ENCODE measurements around the gene WFDC1. TPM values are rescaled to one million over a fixed set of nuclear protein-coding genes. Genes with fewer than 3 reads are reported as not detected.
"Not testable (repeated sequence)": the region's sequence is repeated elsewhere in the genome, so short reads cannot be mapped to it uniquely, and the experiment has no call there.

The WFDC1 gene
- total and polyA plus RNA-seq, 5 donors = 0.34 to 1.6 (median 1.1) TPM

DNA sequence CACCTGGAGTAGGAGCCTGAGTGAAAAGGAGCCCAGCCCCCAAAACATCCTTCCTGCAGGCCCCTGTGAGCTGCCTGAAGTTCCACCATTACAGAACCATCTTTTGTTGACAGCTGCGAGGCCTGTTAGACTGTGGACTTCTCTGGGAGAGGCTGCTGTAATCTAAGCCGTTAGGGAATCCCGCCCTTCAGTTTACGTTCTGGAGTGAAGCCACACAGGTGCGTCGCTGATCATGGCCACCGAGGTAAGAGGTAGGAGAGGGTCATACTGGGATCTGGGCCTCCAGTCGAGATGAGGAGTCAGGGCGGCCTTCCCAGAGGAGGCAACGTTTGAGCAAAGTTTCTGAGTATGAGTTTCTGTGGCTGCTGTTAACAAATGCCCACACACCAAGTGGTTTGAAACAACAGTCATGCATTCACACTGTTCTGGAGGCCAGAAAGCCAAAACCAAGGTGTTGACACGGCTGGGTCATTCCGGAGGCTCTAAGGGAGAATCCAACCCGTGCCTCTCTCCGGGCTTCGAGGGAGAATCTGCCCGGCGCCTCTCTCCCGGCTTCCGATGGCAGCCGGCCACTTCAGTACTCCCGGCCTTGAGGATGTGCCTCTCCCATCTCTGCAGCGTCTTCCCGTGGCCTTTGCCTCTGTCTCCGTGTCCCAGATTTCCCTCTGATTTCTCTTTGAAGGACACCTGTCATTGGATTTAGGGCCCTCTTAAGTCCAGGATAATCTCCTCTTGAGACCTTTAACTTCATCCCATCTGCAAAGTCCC lies 47.0 kb downstream of the WFDC1 start:
- 85% methylated on average over 24 of the region's 24 CpGs for WGBS
- no peak for DNase-seq
- no peaks in the 10 kb centered on the region for H3K27me3 ChIP-seq (ENCODE audit: control insufficient read depth, insufficient read depth)
- no peak overlapping the region for H3K4me3 ChIP-seq (ENCODE audit: low read length)
- intact Hi-C loops (cut with DNase I) = no loop called here
- H3K9me3 ChIP-seq (ENCODE audit: control insufficient read depth, low read length) = no peaks in the 10 kb centered on the region
- no peaks in the 10 kb centered on the region for H3K4me1 ChIP-seq (ENCODE audit: control insufficient read depth, insufficient read depth, low read length)
- no peak for ATAC-seq
- no peak overlapping the region for H3K27ac ChIP-seq (ENCODE audit: low read length)

DNA sequence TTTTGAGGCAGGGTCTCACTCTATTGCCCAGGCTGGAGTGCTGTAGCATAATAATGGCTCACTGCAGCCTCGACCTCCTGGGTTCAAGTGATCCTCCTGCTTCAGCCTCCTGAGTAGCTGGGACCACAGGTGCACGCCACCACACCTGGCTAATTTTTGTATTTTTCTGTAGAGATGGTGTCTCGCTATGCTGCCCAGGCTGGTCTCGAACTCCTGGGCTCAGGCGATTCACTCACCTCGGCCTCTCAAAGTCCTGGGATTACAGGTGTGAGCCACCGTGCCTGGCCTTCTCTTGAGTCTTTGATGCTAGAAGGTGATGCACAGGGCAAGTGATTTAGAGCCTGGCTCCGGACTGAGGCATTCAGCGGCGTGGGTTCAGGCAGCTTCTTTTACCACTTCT lies 49.1 kb downstream of the WFDC1 start:
- ATAC-seq; intact Hi-C loops (cut with DNase I); H3K4me1 ChIP-seq (ENCODE audit: control insufficient read depth, insufficient read depth, low read length); H3K27ac ChIP-seq (ENCODE audit: low read length); H3K9me3 ChIP-seq (ENCODE audit: control insufficient read depth, low read length); H3K4me3 ChIP-seq (ENCODE audit: low read length); DNase-seq; H3K27me3 ChIP-seq (ENCODE audit: control insufficient read depth, insufficient read depth): not testable (repeated sequence)
- WGBS = 91% methylated on average over 10 of the region's 10 CpGs

DNA sequence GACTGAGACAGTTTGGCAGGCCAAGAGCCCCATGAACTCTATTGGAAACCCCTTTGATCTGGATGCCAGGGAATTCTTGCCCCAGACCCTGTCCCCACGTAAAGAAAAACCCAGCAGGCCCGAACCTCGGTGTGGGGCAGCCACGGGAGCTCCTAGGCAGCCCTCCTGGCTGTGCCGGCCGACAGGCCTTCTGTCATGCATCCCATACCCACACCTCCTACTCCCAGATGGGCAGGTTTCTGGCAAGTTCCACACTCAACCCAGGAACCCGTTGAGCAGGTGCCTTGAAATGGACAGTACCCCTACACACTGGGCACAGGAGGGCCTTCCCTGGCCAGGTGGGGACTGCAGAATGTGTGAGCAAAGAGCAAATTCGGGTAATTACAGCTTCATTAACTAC lies 50.1 kb downstream of the WFDC1 start:
- Histone ChIP-seq H3K4me3 (ENCODE audit: low read length) (no peak overlapping the region), H3K27me3 (ENCODE audit: control insufficient read depth, insufficient read depth) (no peaks in the 10 kb centered on the region), H3K27ac (ENCODE audit: low read length) (no peak overlapping the region), H3K9me3 (ENCODE audit: control insufficient read depth, low read length) (no peaks in the 10 kb centered on the region), H3K4me1 (ENCODE audit: control insufficient read depth, insufficient read depth, low read length) (no peaks in the 10 kb centered on the region)
- no peak for ATAC-seq
- 84% methylated on average over 8 of the region's 8 CpGs for WGBS
- DNase-seq = no peak
- intact Hi-C loops (cut with DNase I) = no loop called here

DNA sequence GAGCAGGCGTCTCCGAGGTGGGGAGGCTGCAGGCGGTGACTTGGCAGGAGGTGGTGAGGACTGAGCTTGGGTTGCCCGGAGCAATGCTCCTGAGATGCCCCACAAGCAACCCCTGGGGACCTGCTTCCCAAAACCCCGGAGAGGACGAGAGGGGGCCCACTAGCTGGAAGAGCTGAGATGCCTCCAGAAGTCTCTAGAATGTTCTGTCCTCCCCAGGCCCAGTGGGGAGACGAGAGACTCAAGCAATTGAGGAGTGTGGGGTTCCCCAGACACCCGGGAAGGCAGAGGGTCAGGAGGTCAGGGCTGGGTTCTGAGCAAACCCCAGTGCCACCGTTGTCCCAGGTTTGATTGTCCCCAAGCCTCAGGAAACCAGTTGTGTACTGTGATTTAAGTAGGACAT lies 52.5 kb downstream of the WFDC1 start:
- intact Hi-C loops (cut with DNase I) = no loop called here
- ATAC-seq (no peak), DNase-seq (no peak)
- H3K27me3 ChIP-seq (ENCODE audit: control insufficient read depth, insufficient read depth) = no peaks in the 10 kb centered on the region
- H3K9me3 ChIP-seq (ENCODE audit: control insufficient read depth, low read length) = no peaks in the 10 kb centered on the region
- no peak overlapping the region for H3K27ac ChIP-seq (ENCODE audit: low read length)
- no peak overlapping the region for H3K4me3 ChIP-seq (ENCODE audit: low read length)
- no peaks in the 10 kb centered on the region for H3K4me1 ChIP-seq (ENCODE audit: control insufficient read depth, insufficient read depth, low read length)
- 79% methylated on average over 9 of the region's 9 CpGs for WGBS

DNA sequence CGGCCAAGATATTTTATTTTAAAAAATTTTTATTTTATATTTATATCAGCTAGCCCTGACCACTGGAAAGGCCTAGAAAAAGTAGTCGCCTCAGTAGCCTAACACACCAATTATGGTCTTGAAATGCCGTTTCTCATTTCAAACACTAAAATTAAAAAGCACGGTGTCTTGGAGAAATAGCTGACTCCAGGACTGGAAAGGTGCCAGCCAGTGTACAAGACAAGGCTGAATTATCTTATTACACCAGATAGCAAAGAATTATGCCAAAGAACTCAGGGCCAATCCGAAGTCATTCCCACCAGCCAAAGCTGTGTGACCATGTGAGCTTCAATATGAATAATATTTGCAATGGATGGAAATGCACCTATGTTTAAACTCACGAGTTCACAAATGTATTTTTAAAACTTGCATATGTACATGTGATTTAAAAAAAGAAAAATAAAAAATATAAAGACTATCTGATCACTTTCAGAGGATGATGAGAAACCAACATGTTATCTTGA lies 53.8 kb downstream of the WFDC1 start:
- Histone ChIP-seq H3K4me3 (ENCODE audit: low read length) (no peak overlapping the region), H3K27me3 (ENCODE audit: control insufficient read depth, insufficient read depth) (no peaks in the 10 kb centered on the region)

DNA sequence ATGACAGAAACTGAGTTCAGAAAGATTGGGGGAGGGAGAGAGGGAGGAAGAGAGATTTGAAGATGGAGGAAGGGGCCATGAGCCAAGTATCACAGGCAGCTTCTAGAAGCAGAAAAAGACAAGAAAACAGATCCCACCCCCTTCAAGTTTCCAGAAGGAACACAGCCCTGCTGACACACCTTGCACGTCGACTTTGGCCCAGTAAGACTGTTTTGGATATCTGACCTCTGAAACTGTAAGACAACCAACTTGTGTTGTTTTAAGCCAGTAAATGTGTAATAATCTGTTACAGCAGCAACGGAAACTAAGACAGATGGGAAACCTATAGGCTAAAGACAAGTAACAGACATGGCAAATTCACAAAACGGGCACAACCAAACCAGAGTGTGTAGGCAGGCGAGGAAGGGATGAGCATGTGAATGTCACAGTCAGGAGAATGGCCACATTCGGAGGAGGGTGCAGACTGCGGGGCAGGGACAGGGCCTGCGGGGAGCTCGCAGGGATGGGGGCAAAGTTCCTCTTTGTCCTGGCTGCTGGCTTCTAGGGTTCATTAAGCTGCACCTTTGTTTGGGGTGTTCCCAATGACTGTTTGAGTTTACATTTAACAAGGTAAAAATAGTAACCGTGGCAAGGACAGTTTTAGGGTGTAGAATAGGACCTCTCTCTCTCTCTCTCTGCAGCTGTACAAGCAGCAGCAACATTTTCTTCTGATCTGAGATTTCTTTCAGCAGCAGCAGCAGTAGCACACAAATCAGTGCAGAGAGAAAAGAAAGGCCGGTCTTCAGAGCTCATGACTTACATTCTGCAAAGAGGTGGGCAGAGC lies 55.4 kb downstream of the WFDC1 start:
- intact Hi-C loops (cut with DNase I) = no loop called here
- Histone ChIP-seq H3K9me3 (ENCODE audit: control insufficient read depth, low read length) (no peaks in the 10 kb centered on the region), H3K4me3 (ENCODE audit: low read length) (no peak overlapping the region), H3K27ac (ENCODE audit: low read length) (no peak overlapping the region), H3K27me3 (ENCODE audit: control insufficient read depth, insufficient read depth) (no peaks in the 10 kb centered on the region), H3K4me1 (ENCODE audit: control insufficient read depth, insufficient read depth, low read length) (no peaks in the 10 kb centered on the region)
- ATAC-seq (no peak), DNase-seq (no peak)
- WGBS = 91% methylated on average over 11 of the region's 11 CpGs

More for the DNA sequence above, 53.8 kb downstream of the WFDC1 start:
- 61% methylated on average over 6 of the region's 6 CpGs for WGBS
- ATAC-seq (no peak), DNase-seq (no peak)
- Histone ChIP-seq H3K9me3 (ENCODE audit: control insufficient read depth, low read length) (no peaks in the 10 kb centered on the region), H3K4me1 (ENCODE audit: control insufficient read depth, insufficient read depth, low read length) (no peaks in the 10 kb centered on the region), H3K27ac (ENCODE audit: low read length) (no peak overlapping the region)
- intact Hi-C loops (cut with DNase I) = no loop called here

DNA sequence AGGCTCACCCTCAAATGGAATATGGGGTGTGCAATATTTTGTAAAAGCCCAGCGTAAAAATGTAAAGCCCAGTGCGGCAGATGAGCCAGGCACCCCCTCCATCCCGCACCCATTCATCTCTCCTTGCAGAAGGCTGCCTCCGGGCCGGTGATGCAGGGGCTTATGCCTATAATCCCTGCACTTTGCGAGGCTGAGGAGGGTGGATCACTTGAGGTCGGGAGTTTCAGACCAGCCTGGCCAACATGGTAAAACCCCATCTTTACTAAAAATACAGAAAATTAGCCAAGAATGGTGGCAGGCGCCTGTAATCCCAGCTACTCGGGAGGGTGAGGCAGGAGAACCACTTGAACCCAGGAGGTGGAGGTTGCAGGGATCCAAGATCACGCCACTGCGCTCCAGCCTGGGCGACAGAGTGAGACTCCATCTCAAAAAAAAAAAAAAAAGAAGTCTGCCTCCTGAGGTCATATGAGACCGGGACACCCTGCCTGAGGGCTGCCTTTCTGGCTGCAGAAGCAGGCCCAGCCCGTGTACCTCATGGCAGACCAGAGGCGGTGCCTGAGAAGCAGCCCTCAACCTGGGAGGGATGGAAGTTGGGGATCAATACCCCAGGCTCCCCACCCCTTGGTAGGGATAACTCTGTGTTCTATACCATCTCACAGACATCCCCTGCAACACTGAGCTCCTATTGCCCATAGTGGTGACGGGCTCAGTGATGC lies 56.2 kb downstream of the WFDC1 start:
- WGBS = 80% methylated on average over 16 of the region's 16 CpGs
- H3K4me3 ChIP-seq (ENCODE audit: low read length) = no peak overlapping the region
- DNase-seq (no peak), ATAC-seq (no peak)
- no peak overlapping the region for H3K27ac ChIP-seq (ENCODE audit: low read length)
- no peaks in the 10 kb centered on the region for H3K27me3 ChIP-seq (ENCODE audit: control insufficient read depth, insufficient read depth)
- intact Hi-C loops (cut with DNase I) = no loop called here
- H3K4me1 ChIP-seq (ENCODE audit: control insufficient read depth, insufficient read depth, low read length) = no peaks in the 10 kb centered on the region
- no peaks in the 10 kb centered on the region for H3K9me3 ChIP-seq (ENCODE audit: control insufficient read depth, low read length)

DNA sequence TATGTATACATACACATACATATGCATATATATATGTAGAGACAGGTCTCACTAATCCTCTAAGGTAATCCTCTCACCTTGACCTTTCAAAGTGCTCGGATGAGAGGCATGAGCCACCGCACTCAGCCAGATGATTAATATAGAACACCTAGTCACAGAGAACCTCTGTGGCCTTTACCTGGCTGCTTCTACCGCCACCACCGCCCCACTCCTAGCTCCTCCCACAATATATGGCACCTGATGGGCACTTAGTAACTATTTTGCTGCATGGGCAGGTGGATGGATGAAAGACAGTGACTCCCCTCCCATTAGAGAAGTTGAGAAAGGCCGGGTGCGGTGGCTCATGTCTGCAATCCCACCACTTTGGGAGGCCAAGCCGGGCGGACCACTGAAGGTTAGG lies 57.0 kb downstream of the WFDC1 start:
- DNase-seq = no peak
- Histone ChIP-seq H3K4me1 (ENCODE audit: control insufficient read depth, insufficient read depth, low read length) (no peaks in the 10 kb centered on the region), H3K9me3 (ENCODE audit: control insufficient read depth, low read length) (no peaks in the 10 kb centered on the region), H3K4me3 (ENCODE audit: low read length) (no peak overlapping the region), H3K27ac (ENCODE audit: low read length) (no peak overlapping the region), H3K27me3 (ENCODE audit: control insufficient read depth, insufficient read depth) (no peaks in the 10 kb centered on the region)
- no peak for ATAC-seq
- 93% methylated on average over 8 of the region's 8 CpGs for WGBS
- intact Hi-C loops (cut with DNase I) = no loop called here

DNA sequence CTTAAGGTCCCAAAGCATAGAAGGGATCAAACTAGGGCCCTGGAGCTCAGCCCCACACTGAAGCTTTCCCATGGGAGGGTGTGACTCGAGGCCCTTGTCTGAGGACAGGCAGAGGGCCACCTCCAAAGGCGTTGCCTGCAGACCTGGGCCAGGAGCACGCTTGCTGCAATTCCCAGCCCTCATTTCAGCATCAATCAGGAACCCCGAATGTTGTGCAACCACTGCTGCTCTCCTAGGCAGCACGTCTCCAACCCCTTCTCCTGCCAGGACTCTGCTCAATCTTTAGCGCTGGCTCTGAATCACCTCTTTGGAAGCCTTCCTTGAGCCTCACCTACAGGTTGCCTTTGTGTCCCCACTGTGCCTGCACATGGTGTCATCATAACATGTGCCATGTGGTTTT lies 59.6 kb downstream of the WFDC1 start:
- no peaks in the 10 kb centered on the region for H3K27me3 ChIP-seq (ENCODE audit: control insufficient read depth, insufficient read depth)
- ATAC-seq (no peak), DNase-seq (no peak)
- 82% methylated on average over 6 of the region's 6 CpGs for WGBS
- intact Hi-C loops (cut with DNase I) = no loop called here
- no peak overlapping the region for H3K27ac ChIP-seq (ENCODE audit: low read length)
- no peaks in the 10 kb centered on the region for H3K4me1 ChIP-seq (ENCODE audit: control insufficient read depth, insufficient read depth, low read length)
- no peaks in the 10 kb centered on the region for H3K9me3 ChIP-seq (ENCODE audit: control insufficient read depth, low read length)
- H3K4me3 ChIP-seq (ENCODE audit: low read length) = no peak overlapping the region

DNA sequence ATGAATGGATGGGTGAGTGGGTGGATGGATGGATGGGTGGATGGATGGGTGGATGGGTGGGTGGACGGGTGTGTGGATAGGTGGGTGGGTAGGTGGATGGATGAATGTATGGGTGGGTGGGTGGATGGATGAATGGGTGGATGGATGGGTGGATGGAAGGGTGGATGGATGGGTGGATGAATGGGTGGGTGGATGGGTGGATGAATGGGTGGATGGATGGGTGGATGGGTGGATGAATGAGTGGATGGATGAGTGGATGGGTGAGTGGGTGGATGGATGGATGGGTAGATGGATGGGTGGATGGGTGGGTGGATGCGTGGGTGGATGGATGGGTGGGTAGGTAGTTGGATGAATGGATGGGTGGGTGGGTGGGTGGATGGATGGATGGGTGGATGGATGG lies 60.5 kb downstream of the WFDC1 start:
- Histone ChIP-seq H3K4me3 (ENCODE audit: low read length) (no peak overlapping the region), H3K9me3 (ENCODE audit: control insufficient read depth, low read length) (no peaks in the 10 kb centered on the region), H3K4me1 (ENCODE audit: control insufficient read depth, insufficient read depth, low read length) (no peaks in the 10 kb centered on the region), H3K27ac (ENCODE audit: low read length) (no peak overlapping the region), H3K27me3 (ENCODE audit: control insufficient read depth, insufficient read depth) (no peaks in the 10 kb centered on the region)
- DNase-seq = no peak
- ATAC-seq = no peak
- WGBS = 87% methylated on average over 2 of the region's 2 CpGs
- intact Hi-C loops (cut with DNase I) = no loop called here

DNA sequence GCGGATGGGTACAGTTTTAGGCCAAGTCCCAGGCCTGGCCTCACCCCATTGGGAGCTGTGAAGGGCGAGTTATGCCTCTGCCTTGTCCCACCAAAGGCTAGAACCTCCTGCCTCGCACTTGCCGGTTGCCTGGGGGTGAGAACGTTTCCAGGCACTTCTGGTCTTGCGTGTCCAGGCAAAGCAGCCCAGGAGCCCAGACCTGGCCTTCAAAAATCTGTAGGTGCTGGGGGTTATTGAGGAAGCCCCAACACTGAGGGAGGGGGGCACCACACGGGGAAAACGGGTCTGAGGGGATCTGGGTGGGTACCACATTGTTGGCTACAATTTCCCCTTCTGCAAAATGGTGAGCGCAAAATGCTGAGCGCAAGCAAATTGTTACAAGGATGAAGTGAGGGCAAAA lies 61.5 kb downstream of the WFDC1 start:
- DNase-seq (no peak), ATAC-seq (no peak)
- no peaks in the 10 kb centered on the region for H3K4me1 ChIP-seq (ENCODE audit: control insufficient read depth, insufficient read depth, low read length)
- no peak overlapping the region for H3K27ac ChIP-seq (ENCODE audit: low read length)
- intact Hi-C loops (cut with DNase I) = no loop called here
- no peaks in the 10 kb centered on the region for H3K9me3 ChIP-seq (ENCODE audit: control insufficient read depth, low read length)
- no peaks in the 10 kb centered on the region for H3K27me3 ChIP-seq (ENCODE audit: control insufficient read depth, insufficient read depth)
- 81% methylated on average over 10 of the region's 10 CpGs for WGBS
- H3K4me3 ChIP-seq (ENCODE audit: low read length) = no peak overlapping the region
